GM12891 (cell line): ENCODE results near the gene THUMPD2.

Source experiments
- POLR2A ChIP-seq: IDR thresholded peaks from 2 replicates; pipeline ENCODE4 v1.6.1; 2011; ENCODE audit warnings: low read depth, low read length, control low read depth
- POLR2AphosphoS5 ChIP-seq: IDR thresholded peaks from 2 replicates; pipeline ENCODE4 v1.6.1; 2011; ENCODE audit warnings: low read depth, low read length, control low read depth
- SPI1 ChIP-seq: IDR thresholded peaks from 2 replicates; pipeline ENCODE4 v1.6.1; 2011; ENCODE audit warnings: low read depth, low read length, control low read depth

DNA sequence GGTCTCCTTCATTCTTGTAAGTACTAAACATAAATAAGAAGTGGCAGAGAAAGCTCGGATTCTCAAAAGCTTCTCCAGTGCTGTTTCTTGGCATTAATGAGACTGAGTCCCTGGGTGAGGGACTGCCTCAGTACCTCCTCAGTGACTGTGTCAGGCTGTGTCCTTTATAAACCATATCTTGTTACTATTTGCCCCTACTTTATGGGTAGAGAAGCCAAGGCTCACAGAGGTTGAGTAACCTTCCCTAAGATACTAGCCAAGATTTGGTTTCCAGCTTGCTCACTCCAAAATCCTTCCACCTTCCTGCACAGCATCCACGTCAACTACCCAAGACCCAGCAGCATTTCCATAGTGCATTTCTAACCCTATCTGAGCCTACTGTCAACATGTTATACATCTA is 55.6 kb downstream of the THUMPD2 start:
- TF ChIP-seq POLR2A (no peak), SPI1 (no peak), POLR2AphosphoS5 (no peak)
